ENCODE measurements around the gene SCN11A.

SCN11A gene

GRCh38 chr3:39051649-39052561, at the start of gene SCN11A, which contains the start of gene WDR48:
TSS of gene SCN11A (minus strand) at chr3:39051944. CDS start at chr3:38950362, 101,582 bp downstream.
TSS of gene WDR48 (plus strand) at chr3:39052016. CDS start at chr3:39052026, 10 bp downstream.
- peak; percentile 97 for DNase-seq

GRCh38 chr3:39101022-39101689, 49.4 kb upstream of the SCN11A start:
- no peak for DNase-seq

GRCh38 chr3:39100500-39100886, 48.7 kb upstream of the SCN11A start:
- DNase-seq, result no peak

GRCh38 chr3:39099738-39100499, 48.2 kb upstream of the SCN11A start:
- no peak for DNase-seq

GRCh38 chr3:39099242-39099641, 47.5 kb upstream of the SCN11A start:
- no peak for DNase-seq

GRCh38 chr3:39098473-39099000, 46.8 kb upstream of the SCN11A start:
- DNase-seq, result no peak

GRCh38 chr3:39097716-39098472, 46.1 kb upstream of the SCN11A start:
- DNase-seq, result no peak

GRCh38 chr3:39096775-39097174, 45.0 kb upstream of the SCN11A start:
- no peak for DNase-seq

- no peak for DNase-seq
Measured at GRCh38 chr3:39095778-39096177, 44.0 kb upstream of the SCN11A start.

GRCh38 chr3:39094851-39095677, 43.3 kb upstream of the SCN11A start:
- DNase-seq, result no peak

- no peak for DNase-seq
Measured at GRCh38 chr3:39090922-39091321, 39.2 kb upstream of the SCN11A start.

GRCh38 chr3:39088889-39089288, 37.1 kb upstream of the SCN11A start:
- DNase-seq, result no peak

- DNase-seq, result no peak
Measured at GRCh38 chr3:39088456-39088855, 36.7 kb upstream of the SCN11A start.

- DNase-seq, result no peak
Measured at GRCh38 chr3:39086144-39086543, 34.4 kb upstream of the SCN11A start.

- DNase-seq, result no peak
Measured at GRCh38 chr3:39082666-39083313, 31.0 kb upstream of the SCN11A start.

- DNase-seq, result no peak
Measured at GRCh38 chr3:39080026-39080425, 28.3 kb upstream of the SCN11A start.

- no peak for DNase-seq
Measured at GRCh38 chr3:39079530-39079929, 27.8 kb upstream of the SCN11A start.

- no peak for DNase-seq
Measured at GRCh38 chr3:39075910-39076309, 24.2 kb upstream of the SCN11A start.

- no peak for DNase-seq
Measured at GRCh38 chr3:39068556-39068955, 16.8 kb upstream of the SCN11A start.

- no peak for DNase-seq
Measured at GRCh38 chr3:39067286-39067685, 15.5 kb upstream of the SCN11A start.

- DNase-seq, result no peak
Measured at GRCh38 chr3:39065197-39065596, 13.5 kb upstream of the SCN11A start.

Data from femur (tissue), 1 donor.